ENCODE measurements around the gene BOLL.

DNA sequence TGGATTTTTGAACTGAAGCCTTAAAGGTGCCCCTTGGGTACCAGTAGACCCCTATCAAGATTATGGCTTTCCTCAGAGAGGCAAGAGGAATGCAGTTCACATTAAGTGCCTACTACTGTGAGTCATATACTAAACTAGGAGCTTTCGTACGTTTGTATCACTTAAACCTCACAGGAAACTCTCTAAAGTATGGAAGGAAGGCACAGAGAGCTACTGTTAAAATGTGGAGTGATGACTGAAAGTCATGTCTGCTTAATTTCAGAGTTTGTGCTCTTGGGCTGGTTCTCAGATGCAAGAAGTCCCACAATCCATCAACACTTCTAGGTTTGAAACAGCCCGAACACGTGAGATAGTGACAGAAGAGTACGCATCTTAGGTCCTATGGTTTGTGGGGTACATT is 23.9 kb upstream of the BOLL start:
- TF ChIP-seq, protein P1, sequence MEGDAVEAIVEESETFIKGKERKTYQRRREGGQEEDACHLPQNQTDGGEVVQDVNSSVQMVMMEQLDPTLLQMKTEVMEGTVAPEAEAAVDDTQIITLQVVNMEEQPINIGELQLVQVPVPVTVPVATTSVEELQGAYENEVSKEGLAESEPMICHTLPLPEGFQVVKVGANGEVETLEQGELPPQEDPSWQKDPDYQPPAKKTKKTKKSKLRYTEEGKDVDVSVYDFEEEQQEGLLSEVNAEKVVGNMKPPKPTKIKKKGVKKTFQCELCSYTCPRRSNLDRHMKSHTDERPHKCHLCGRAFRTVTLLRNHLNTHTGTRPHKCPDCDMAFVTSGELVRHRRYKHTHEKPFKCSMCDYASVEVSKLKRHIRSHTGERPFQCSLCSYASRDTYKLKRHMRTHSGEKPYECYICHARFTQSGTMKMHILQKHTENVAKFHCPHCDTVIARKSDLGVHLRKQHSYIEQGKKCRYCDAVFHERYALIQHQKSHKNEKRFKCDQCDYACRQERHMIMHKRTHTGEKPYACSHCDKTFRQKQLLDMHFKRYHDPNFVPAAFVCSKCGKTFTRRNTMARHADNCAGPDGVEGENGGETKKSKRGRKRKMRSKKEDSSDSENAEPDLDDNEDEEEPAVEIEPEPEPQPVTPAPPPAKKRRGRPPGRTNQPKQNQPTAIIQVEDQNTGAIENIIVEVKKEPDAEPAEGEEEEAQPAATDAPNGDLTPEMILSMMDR (IDR thresholded peaks at IDR 0.05) = no peak
- TF ChIP-seq EZH2 (IDR thresholded peaks at IDR 0.05; ENCODE audit: borderline replicate concordance, insufficient read depth, low read depth, low read length, poor library complexity, severe bottlenecking) = no peak

Data from B cell (primary cell).